Colonic mucosa (tissue), 4 donors: ENCODE results near the gene HAX1. TPM values are rescaled to one million over a fixed set of nuclear protein-coding genes. Genes with fewer than 3 reads are reported as not detected.

Experiments used
- DNase-seq: peaks from one replicate; pipeline ENCODE4 v3.0.0-alpha.2; 2020
- H3K27ac ChIP-seq: fragments of 200-600 bp; one replicate; pipeline ENCODE4 v1.8.0; 2021
- H3K27me3 ChIP-seq: fragments of 200-600 bp; one replicate; pipeline ENCODE4 v1.8.0; 2021
- H3K36me3 ChIP-seq: fragments of 200-600 bp; one replicate; pipeline ENCODE4 v1.8.0; 2021
- H3K4me1 ChIP-seq: fragments of 200-600 bp; one replicate; pipeline ENCODE4 v1.8.0; 2021; ENCODE audit warnings: mild to moderate bottlenecking
- H3K4me3 ChIP-seq: fragments of 200-600 bp; one replicate; pipeline ENCODE4 v1.8.0; 2021
- H3K9ac ChIP-seq, 2 donors: one replicate each; pipeline ENCODE4 v1.7.0; 2013; ENCODE audit warnings: control low read depth in 2 of 2, low read depth in 2 of 2, low read length in 2 of 2
- H3K9me3 ChIP-seq: fragments of 200-600 bp; one replicate; pipeline ENCODE4 v1.8.0; 2021
- intact Hi-C: fragments of 100-400 bp; cut with DNase I; formaldehyde crosslinking; loops from one replicate; pipeline ENCODE4 v1.14.1; 2022
- total RNA-seq, 2 donors: library from RNA; stranded (reverse); fragmentation: NEBNext Ultra II Directional in 1 of 2; extraction: Animal tissue kit (Norgen Biotek cat#: 25700) in 1 of 2; gene quantifications; one replicate each; pipeline ENCODE4 v1.2.1, GENCODE V29; 2021
- TF ChIP-seq, protein P1 (sequence below): fragments of 200-600 bp; IDR thresholded peaks from one replicate; pipeline ENCODE4 v1.8.0; 2022; ENCODE audit warnings: antibody characterized with exemption, mild to moderate bottlenecking
- donor health status: healthy.
- donor health status: DM: no; HTN: no; CAD: no.
- donor health status: DM: no; HTN: no; CAD: no.

HAX1 gene
- total RNA-seq, 2 donors from 2014 or later, result 53.4 to 83.6 TPM

DNA sequence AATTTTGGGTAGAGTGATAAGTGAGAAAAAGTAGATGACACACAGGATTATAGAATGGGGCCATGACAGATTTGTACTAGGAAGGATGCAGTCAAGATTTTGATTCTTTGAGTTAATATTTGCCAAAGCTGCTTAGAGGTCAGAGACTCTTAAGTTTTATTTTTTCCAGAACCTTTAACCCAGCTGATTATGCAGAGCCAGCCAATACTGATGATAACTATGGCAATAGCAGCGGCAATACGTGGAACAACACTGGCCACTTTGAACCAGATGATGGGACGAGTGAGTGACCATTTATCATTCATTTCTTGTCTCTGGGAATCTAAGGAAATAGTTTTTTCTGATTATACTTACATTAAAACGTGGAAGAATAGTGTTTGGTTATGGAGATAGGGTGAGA is 35.6 kb upstream of the HAX1 start:
- no peaks in the 10 kb centered on the region for H3K9me3 ChIP-seq
- no peaks in the 10 kb centered on the region for H3K27me3 ChIP-seq
- no peak overlapping the region for H3K4me3 ChIP-seq
- no peak overlapping the region for H3K9ac ChIP-seq
- H3K27ac ChIP-seq, result no peak overlapping the region
- no peaks in the 10 kb centered on the region for H3K4me1 ChIP-seq
- DNase-seq, result no peak
- TF ChIP-seq, protein P1, sequence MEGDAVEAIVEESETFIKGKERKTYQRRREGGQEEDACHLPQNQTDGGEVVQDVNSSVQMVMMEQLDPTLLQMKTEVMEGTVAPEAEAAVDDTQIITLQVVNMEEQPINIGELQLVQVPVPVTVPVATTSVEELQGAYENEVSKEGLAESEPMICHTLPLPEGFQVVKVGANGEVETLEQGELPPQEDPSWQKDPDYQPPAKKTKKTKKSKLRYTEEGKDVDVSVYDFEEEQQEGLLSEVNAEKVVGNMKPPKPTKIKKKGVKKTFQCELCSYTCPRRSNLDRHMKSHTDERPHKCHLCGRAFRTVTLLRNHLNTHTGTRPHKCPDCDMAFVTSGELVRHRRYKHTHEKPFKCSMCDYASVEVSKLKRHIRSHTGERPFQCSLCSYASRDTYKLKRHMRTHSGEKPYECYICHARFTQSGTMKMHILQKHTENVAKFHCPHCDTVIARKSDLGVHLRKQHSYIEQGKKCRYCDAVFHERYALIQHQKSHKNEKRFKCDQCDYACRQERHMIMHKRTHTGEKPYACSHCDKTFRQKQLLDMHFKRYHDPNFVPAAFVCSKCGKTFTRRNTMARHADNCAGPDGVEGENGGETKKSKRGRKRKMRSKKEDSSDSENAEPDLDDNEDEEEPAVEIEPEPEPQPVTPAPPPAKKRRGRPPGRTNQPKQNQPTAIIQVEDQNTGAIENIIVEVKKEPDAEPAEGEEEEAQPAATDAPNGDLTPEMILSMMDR, result no peak
- peaks cover 33% of the 10 kb centered on the region for H3K36me3 ChIP-seq
- intact Hi-C loops, result no loop called here

DNA sequence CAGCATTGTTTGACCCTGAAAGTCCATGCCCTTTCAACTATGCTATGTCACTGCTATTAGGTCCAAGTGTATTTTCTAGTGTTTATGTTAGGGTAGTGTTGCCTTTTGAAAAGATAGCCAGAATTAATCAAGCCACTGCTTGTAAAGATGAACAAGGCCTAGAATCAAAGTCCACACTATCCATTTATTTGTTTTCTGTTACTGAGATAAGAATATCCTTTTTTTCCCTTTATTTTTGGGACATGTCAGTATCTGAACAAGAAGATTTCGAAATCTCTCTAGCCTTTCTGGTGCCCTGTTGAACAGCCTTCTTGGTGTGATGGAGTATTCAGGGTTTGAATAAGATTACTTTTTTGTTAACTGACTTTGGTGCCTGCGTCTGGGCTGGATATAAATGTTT is 35.0 kb upstream of the HAX1 start:
- no peak overlapping the region for H3K9ac ChIP-seq
- H3K27ac ChIP-seq, result no peak overlapping the region
- no peaks in the 10 kb centered on the region for H3K9me3 ChIP-seq
- intact Hi-C loops, result no loop called here
- H3K4me3 ChIP-seq, result no peak overlapping the region
- TF ChIP-seq, protein P1, result no peak
- H3K36me3 ChIP-seq, result peaks cover 33% of the 10 kb centered on the region
- H3K4me1 ChIP-seq, result no peaks in the 10 kb centered on the region
- DNase-seq, result no peak
- H3K27me3 ChIP-seq, result no peaks in the 10 kb centered on the region

DNA sequence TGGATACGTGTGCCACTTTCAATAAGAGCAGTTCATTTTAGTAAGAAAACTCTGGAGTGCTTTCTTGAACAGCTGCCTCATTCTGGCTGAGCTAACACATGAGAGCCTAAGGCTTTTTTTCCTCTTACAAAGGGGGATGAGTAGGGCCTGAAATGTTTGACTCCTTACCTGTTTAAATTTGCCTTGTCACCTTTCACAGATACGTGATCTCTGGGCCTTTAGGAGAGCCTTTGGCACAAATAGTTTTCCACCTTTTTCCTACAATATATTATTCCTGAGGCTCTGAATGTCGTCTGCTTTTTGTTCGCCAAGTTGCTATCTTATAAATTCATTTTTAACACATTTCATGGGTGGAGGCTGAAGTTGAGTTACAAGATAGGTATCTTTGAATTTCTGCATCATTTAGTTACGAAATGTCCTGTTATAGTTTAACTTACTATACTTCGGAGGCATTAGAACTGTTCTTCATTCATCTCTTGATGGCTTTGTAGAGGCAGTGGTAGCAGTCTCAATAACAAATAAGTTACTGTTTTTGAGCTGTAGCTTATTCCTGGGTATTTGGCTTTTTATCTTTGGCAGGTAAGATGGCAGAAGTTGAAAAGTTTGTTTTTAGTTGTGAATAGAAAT is 34.4 kb upstream of the HAX1 start:
- no peaks in the 10 kb centered on the region for H3K4me1 ChIP-seq
- intact Hi-C loops, result no loop called here
- no peak overlapping the region for H3K4me3 ChIP-seq
- H3K9ac ChIP-seq, result no peak overlapping the region
- H3K27ac ChIP-seq, result no peak overlapping the region
- DNase-seq, result no peak
- TF ChIP-seq, protein P1, result no peak
- H3K36me3 ChIP-seq, result peaks cover 33% of the 10 kb centered on the region
- no peaks in the 10 kb centered on the region for H3K27me3 ChIP-seq
- no peaks in the 10 kb centered on the region for H3K9me3 ChIP-seq

DNA sequence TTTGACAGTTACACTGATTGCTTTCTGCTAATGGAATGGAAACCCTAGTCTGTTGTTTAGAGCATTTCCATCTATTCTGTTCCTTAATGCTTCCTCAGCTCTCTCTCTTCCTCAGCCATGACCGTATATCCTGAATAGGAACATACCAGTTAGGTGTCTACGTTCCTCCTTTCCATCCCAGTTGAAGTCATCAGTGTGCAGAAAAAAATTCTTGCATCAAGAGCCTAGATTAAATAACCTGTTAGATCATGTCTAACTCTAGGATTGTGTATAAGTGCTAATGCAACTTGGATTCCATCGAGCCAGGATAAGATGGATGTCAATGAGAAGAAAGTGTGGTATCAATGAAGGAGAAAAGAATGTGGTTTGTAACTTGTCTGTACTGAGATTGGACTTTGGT is 32.9 kb upstream of the HAX1 start:
- no peaks in the 10 kb centered on the region for H3K9me3 ChIP-seq
- H3K9ac ChIP-seq, result no peak overlapping the region
- H3K27ac ChIP-seq, result no peak overlapping the region
- intact Hi-C loops, result no loop called here
- DNase-seq, result no peak
- peaks cover 35% of the 10 kb centered on the region for H3K36me3 ChIP-seq
- TF ChIP-seq, protein P1, result no peak
- H3K4me3 ChIP-seq, result no peak overlapping the region
- H3K4me1 ChIP-seq, result no peaks in the 10 kb centered on the region
- H3K27me3 ChIP-seq, result no peaks in the 10 kb centered on the region

DNA sequence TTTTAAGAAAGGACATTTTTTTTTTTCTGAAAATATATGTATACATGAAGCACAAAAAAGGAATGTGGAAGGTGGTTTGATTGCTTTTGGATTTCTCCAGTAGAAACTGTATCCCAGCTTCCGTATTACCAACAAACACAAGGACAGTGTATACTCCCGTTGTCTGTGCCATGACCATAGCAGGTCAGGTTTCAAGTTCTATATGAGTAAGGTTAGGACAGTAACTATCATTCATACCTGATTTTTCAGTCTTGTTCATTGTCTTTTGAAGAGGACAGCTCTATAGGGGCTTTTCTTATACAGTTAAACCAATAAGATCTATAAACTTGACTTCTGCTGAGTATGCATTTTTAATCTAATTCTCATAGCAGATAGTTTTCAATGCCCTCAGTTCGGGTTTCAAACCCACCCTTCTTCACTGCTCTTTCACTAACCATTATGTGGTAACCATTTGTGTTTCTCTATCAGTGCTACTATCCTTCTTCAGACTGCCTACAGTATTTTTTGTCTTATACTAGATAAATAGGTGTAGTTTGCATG is 32.1 kb upstream of the HAX1 start:
- intact Hi-C loops, result no loop called here
- TF ChIP-seq, protein P1, result no peak
- no peak overlapping the region for H3K9ac ChIP-seq
- H3K27ac ChIP-seq, result no peak overlapping the region
- no peaks in the 10 kb centered on the region for H3K4me1 ChIP-seq
- H3K9me3 ChIP-seq, result no peaks in the 10 kb centered on the region
- DNase-seq, result no peak
- H3K27me3 ChIP-seq, result no peaks in the 10 kb centered on the region
- H3K36me3 ChIP-seq, result peaks cover 32% of the 10 kb centered on the region
- H3K4me3 ChIP-seq, result no peak overlapping the region
